Measurements from ENCODE around the gene CDCA3. TPM values are rescaled to one million over a fixed set of nuclear protein-coding genes. Genes with fewer than 3 reads are reported as not detected.

The CDCA3 gene
- total and polyA plus RNA-seq, 2 experiments from 2014 or later, result 47.4 to 75.6 TPM

DNA sequence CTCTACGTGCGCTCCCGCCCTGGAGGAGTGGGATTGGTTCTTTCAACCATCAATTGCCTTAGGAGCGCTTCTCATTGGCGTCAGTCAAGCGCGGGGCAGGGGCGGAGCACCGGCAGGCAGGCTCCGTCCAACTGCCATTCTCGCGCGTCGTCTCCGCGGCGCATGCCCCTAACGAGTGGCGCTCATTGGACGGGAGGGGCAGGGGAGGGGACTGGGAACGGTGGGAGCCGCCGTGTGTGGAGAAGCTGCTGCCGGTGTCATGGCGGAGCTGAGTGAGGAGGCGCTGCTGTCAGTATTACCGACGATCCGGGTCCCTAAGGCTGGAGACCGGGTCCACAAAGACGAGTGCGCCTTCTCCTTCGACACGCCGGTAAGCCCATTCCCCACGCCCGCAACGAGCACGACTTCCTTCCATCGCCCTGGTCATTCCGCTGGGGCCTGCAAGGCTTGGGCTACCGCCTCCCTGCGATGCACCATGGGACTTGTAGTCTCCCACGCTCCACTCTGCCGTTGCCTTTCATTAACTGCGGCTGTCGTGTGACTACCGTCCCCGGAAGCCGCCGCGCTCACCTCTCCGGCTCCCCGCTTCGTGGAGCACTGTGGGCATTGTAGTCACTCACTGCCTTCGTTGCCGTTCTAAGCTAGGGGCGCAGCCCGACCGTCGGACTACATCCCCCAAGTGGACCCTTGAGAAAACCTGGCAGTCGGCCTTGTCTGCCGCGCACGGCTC, 1.0 kb upstream of the CDCA3 start, which contains the start of gene USP5 (continued):
- TF ChIP-seq ZNF462 (CRISPR knock-in tag; IDR thresholded peaks at IDR 0.05), result no peak

GRCh38 chr12:6850796-6851152, 312 bp downstream of the CDCA3 start:
- Histone ChIP-seq H3K27ac (ENCODE audit: low read depth) (0 out of 2 replicates have a peak overlapping the region, but pooled peaks have one; percentile 3), H3K9me2 (ENCODE audit: insufficient read depth) (no peaks in the 10 kb centered on the region), H4K20me1 (replicated peaks; ENCODE audit: insufficient read depth) (peaks cover 4% of the 10 kb centered on the region; the same call in 1 of the 2 replicates), H3K27me3 (ENCODE audit: insufficient read depth) (no peaks in the 10 kb centered on the region), H3K4me3 (peak overlapping the region; percentile 80), H3K36me3 (ENCODE audit: insufficient read depth) (peaks cover 23% of the 10 kb centered on the region), H3K4me2 (peak overlapping the region; percentile 78), H2AFZ (no peak overlapping the region), H3F3A (replicated peaks; ENCODE audit: low read depth) (peaks cover 14% of the 10 kb centered on the region; the same call in 1 of the 2 replicates), H3K4me1 (ENCODE audit: insufficient read depth) (peaks cover 19% of the 10 kb centered on the region), H3K79me2 (replicated peaks; ENCODE audit: insufficient read depth) (peaks cover 41% of the 10 kb centered on the region)
- peaks cover 15% of the 10 kb centered on the region for H3K4me1 Mint-ChIP-seq
- peaks cover 31% of the 10 kb centered on the region for H3K27me3 Mint-ChIP-seq (ENCODE audit: insufficient read depth, low read depth, poor library complexity)
- H3K4me3 Mint-ChIP-seq, result peak overlapping the region; percentile 95
- H3K9me3 Mint-ChIP-seq, result no peaks in the 10 kb centered on the region
- ATAC-seq, result no peak
- DNase-seq (ENCODE audit: low spot score), result peak; percentile 29
- peaks cover 49% of the 10 kb centered on the region for H3K36me3 Mint-ChIP-seq (ENCODE audit: low read depth)
- H3K27ac Mint-ChIP-seq, result peak overlapping the region; percentile 21
- TF ChIP-seq CTCF (conservative IDR thresholded peaks at IDR 0.05; ENCODE audit: low read depth in 2 of 2), result no peak
- no peak for TF ChIP-seq NANOG (IDR thresholded peaks at IDR 0.05; ENCODE audit: borderline replicate concordance)
- TF ChIP-seq, protein P1, sequence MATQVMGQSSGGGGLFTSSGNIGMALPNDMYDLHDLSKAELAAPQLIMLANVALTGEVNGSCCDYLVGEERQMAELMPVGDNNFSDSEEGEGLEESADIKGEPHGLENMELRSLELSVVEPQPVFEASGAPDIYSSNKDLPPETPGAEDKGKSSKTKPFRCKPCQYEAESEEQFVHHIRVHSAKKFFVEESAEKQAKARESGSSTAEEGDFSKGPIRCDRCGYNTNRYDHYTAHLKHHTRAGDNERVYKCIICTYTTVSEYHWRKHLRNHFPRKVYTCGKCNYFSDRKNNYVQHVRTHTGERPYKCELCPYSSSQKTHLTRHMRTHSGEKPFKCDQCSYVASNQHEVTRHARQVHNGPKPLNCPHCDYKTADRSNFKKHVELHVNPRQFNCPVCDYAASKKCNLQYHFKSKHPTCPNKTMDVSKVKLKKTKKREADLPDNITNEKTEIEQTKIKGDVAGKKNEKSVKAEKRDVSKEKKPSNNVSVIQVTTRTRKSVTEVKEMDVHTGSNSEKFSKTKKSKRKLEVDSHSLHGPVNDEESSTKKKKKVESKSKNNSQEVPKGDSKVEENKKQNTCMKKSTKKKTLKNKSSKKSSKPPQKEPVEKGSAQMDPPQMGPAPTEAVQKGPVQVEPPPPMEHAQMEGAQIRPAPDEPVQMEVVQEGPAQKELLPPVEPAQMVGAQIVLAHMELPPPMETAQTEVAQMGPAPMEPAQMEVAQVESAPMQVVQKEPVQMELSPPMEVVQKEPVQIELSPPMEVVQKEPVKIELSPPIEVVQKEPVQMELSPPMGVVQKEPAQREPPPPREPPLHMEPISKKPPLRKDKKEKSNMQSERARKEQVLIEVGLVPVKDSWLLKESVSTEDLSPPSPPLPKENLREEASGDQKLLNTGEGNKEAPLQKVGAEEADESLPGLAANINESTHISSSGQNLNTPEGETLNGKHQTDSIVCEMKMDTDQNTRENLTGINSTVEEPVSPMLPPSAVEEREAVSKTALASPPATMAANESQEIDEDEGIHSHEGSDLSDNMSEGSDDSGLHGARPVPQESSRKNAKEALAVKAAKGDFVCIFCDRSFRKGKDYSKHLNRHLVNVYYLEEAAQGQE (IDR thresholded peaks at IDR 0.05; ENCODE audit: unreplicated experiment), result no peak
- no peak for TF ChIP-seq CREB1 (CRISPR knock-in tag; IDR thresholded peaks at IDR 0.05; ENCODE audit: low read depth)
- TF ChIP-seq JUNB (IDR thresholded peaks at IDR 0.05; ENCODE audit: unreplicated experiment), result no peak
- TF ChIP-seq EZH2 (IDR thresholded peaks at IDR 0.05; ENCODE audit: low read depth, unreplicated experiment), result no peak
- TF ChIP-seq ZNF331 (CRISPR knock-in tag; IDR thresholded peaks at IDR 0.05; ENCODE audit: low read depth), result no peak
- TF ChIP-seq, protein P2, sequence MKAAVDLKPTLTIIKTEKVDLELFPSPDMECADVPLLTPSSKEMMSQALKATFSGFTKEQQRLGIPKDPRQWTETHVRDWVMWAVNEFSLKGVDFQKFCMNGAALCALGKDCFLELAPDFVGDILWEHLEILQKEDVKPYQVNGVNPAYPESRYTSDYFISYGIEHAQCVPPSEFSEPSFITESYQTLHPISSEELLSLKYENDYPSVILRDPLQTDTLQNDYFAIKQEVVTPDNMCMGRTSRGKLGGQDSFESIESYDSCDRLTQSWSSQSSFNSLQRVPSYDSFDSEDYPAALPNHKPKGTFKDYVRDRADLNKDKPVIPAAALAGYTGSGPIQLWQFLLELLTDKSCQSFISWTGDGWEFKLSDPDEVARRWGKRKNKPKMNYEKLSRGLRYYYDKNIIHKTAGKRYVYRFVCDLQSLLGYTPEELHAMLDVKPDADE (IDR thresholded peaks at IDR 0.05), result no peak
- TF ChIP-seq ZNF114 (CRISPR knock-in tag; IDR thresholded peaks at IDR 0.05), result no peak
- no peak for TF ChIP-seq EZH2phosphoT487 (IDR thresholded peaks at IDR 0.05; ENCODE audit: unreplicated experiment)
- TF ChIP-seq POLR2AphosphoS5 (IDR thresholded peaks at IDR 0.05; ENCODE audit: low read depth), result no peak
- TF ChIP-seq STAT1 (IDR thresholded peaks at IDR 0.05; ENCODE audit: unreplicated experiment), result no peak

Data from GM23338 (cell line).